HEK293 (cell line): ENCODE data around the gene HOXB13.

Experiments
- CTCF ChIA-PET: fragments of 350-600 bp; formaldehyde crosslinking; extraction: SDS; loops from one replicate; lab custom pipeline; 2021; ENCODE audit warnings: antibody characterized with exemption; lab: Yijun Ruan, JAX
- POLR2A ChIA-PET: fragments of 300-600 bp; formaldehyde crosslinking; extraction: SDS; loops from one replicate; lab custom pipeline; 2020; ENCODE audit warnings: antibody characterized with exemption, inconsistent platforms; lab: Yijun Ruan, JAX
- H3K27ac ChIP-seq: fragments of 200-500 bp; sonication (Bioruptor generic); 2 replicates; pipeline ENCODE4 v1.5.1; 2014; ENCODE audit warnings: low read depth, low read length, control low read depth, inconsistent platforms; ENCODE audit errors: extremely low read depth
- H3K36me3 ChIP-seq, 2 experiments: fragments of 200-500 bp in 1 of 2; sonication (Bioruptor generic) in 1 of 2; 1 replicate in 1 of 2; 2 replicates in 1 of 2; pipeline ENCODE4 v1.5.1; 2014 to 2017; ENCODE audit warnings: inconsistent platforms in 2 of 2, low read length in 2 of 2; ENCODE audit not compliant: control insufficient read depth in 2 of 2, insufficient read depth in 1 of 2
- H3K4me1 ChIP-seq: fragments of 200-500 bp; sonication (Bioruptor generic); 2 replicates; pipeline ENCODE4 v1.5.1; 2014; ENCODE audit warnings: mild to moderate bottlenecking, low read length, inconsistent platforms; ENCODE audit not compliant: control insufficient read depth, insufficient read depth
- H3K4me3 ChIP-seq: 2 replicates; pipeline ENCODE4 v1.5.1; 2011; ENCODE audit warnings: low read depth, mild to moderate bottlenecking, control low read depth, low read length, moderate library complexity
- H3K9me3 ChIP-seq: fragments of 200-500 bp; sonication (Bioruptor generic); 2 replicates; pipeline ENCODE4 v1.5.1; 2014; ENCODE audit warnings: low read depth, low read length, inconsistent platforms; ENCODE audit not compliant: control insufficient read depth, insufficient read depth
- GLI4 ChIP-seq: fragments of 450-650 bp; formaldehyde crosslinking; IDR thresholded peaks from 2 replicates; pipeline ENCODE4 v1.5.1; 2016; ENCODE audit warnings: missing biosample characterization, missing genetic modification characterization
- HOXA7 ChIP-seq: sonication (generic); formaldehyde crosslinking; IDR thresholded peaks from 2 replicates; pipeline ENCODE4 v1.8.1; 2022; ENCODE audit warnings: missing genetic modification reagents, borderline replicate concordance
- IKZF3 ChIP-seq: fragments of 450-650 bp; IDR thresholded peaks from 2 replicates; pipeline ENCODE4 v1.5.0; 2018; ENCODE audit warnings: missing biosample characterization, mild to moderate bottlenecking, missing genetic modification characterization, moderate library complexity
- INSM2 ChIP-seq: fragments of 450-650 bp; formaldehyde crosslinking; IDR thresholded peaks from 2 replicates; pipeline ENCODE4 v1.5.1; 2016; ENCODE audit warnings: missing biosample characterization, missing genetic modification characterization
- PRDM10 ChIP-seq: fragments of 450-650 bp; formaldehyde crosslinking; IDR thresholded peaks from 2 replicates; pipeline ENCODE4 v1.5.1; 2016; ENCODE audit warnings: missing biosample characterization, missing genetic modification characterization
- TRIM28 ChIP-seq: IDR thresholded peaks from 2 replicates; pipeline ENCODE4 v1.6.1; 2011; ENCODE audit warnings: low read length, control low read depth, borderline replicate concordance
- ZBTB20 ChIP-seq: fragments of 450-650 bp; formaldehyde crosslinking; IDR thresholded peaks from 2 replicates; pipeline ENCODE4 v1.5.1; 2016; ENCODE audit warnings: missing biosample characterization, missing genetic modification characterization
- ZBTB44 ChIP-seq: fragments of 450-650 bp; IDR thresholded peaks from 2 replicates; pipeline ENCODE4 v1.5.1; 2018; ENCODE audit warnings: missing biosample characterization, mild to moderate bottlenecking, missing genetic modification characterization
- ZNF133 ChIP-seq: fragments of 450-650 bp; formaldehyde crosslinking; IDR thresholded peaks from 2 replicates; pipeline ENCODE4 v1.5.1; 2016; ENCODE audit warnings: missing biosample characterization, missing genetic modification characterization
- ZNF391 ChIP-seq: fragments of 450-650 bp; formaldehyde crosslinking; IDR thresholded peaks from 2 replicates; pipeline ENCODE4 v1.5.1; 2016; ENCODE audit warnings: low read depth, missing biosample characterization, missing genetic modification characterization, borderline replicate concordance
- ZNF398 ChIP-seq: fragments of 450-650 bp; formaldehyde crosslinking; IDR thresholded peaks from 2 replicates; pipeline ENCODE4 v1.5.1; 2017; ENCODE audit warnings: missing biosample characterization, missing genetic modification characterization
- ZNF416 ChIP-seq: fragments of 450-650 bp; formaldehyde crosslinking; IDR thresholded peaks from 2 replicates; pipeline ENCODE4 v1.5.1; 2016; ENCODE audit warnings: missing biosample characterization, missing genetic modification characterization
- ZNF610 ChIP-seq: fragments of 450-650 bp; formaldehyde crosslinking; IDR thresholded peaks from 2 replicates; pipeline ENCODE4 v1.5.1; 2016; ENCODE audit warnings: missing biosample characterization, missing genetic modification characterization, borderline replicate concordance
- ZNF707 ChIP-seq: fragments of 450-650 bp; formaldehyde crosslinking; IDR thresholded peaks from 2 replicates; pipeline ENCODE4 v1.5.1; 2016; ENCODE audit warnings: missing biosample characterization, missing genetic modification characterization
- ZNF777 ChIP-seq: fragments of 450-650 bp; formaldehyde crosslinking; IDR thresholded peaks from 2 replicates; pipeline ENCODE4 v1.5.1; 2017; ENCODE audit warnings: missing biosample characterization, missing genetic modification characterization, borderline replicate concordance
- ZSCAN16 ChIP-seq: fragments of 450-650 bp; formaldehyde crosslinking; IDR thresholded peaks from 2 replicates; pipeline ENCODE4 v1.5.1; 2016; ENCODE audit warnings: missing biosample characterization, missing genetic modification characterization

The HOXB13 gene

GRCh38 chr17:48748718-48749566, 20.4 kb upstream of the HOXB13 start:
- POLR2A ChIA-PET = interaction anchor here (1.3 kb wide), 1 partner anchor 9 kb away, joined by 4 read pairs; no protein-coding TSS in a partner anchor
- Histone ChIP-seq H3K4me3 (no peak overlapping the region), H3K36me3 (no peaks in the 10 kb centered on the region), H3K4me1 (0 out of 2 replicates have a peak, but pooled peaks cover 2% of the 10 kb centered on the region), H3K9me3 (no peaks in the 10 kb centered on the region), H3K27ac (no peak overlapping the region)
- CTCF ChIA-PET = interaction anchor here (3.4 kb wide), 1 partner anchor 42 kb away, joined by 10 read pairs; no protein-coding TSS in a partner anchor
- TF ChIP-seq IKZF3 = no peak
- no peak for TF ChIP-seq ZNF416 (tag by site-specific recombination)
- TF ChIP-seq ZNF610 (tag by site-specific recombination) = no peak
- no peak for TF ChIP-seq ZBTB44 (tag by site-specific recombination)
- TF ChIP-seq TRIM28 = no peak
- TF ChIP-seq ZNF777 (tag by site-specific recombination) = no peak

GRCh38 chr17:48747445-48748363, 19.2 kb upstream of the HOXB13 start:
- no peaks in the 10 kb centered on the region for H3K36me3 ChIP-seq
- no peak overlapping the region for H3K27ac ChIP-seq
- H3K9me3 ChIP-seq = no peaks in the 10 kb centered on the region
- TF ChIP-seq TRIM28 = no peak
- no peak for TF ChIP-seq ZNF391 (tag by site-specific recombination)
- no peak for TF ChIP-seq HOXA7 (CRISPR knock-in tag)
- TF ChIP-seq ZSCAN16 (tag by site-specific recombination) = no peak
- no peak for TF ChIP-seq ZNF133 (tag by site-specific recombination)
- ChIA-PET CTCF (interaction anchor here (0.6 to 3.4 kb wide), 2 partner anchors 31 to 43 kb away, joined by 3 to 10 read pairs; no protein-coding TSS in a partner anchor), POLR2A (no interaction called here)
- H3K4me1 ChIP-seq = 0 out of 2 replicates have a peak, but pooled peaks cover 2% of the 10 kb centered on the region
- no peak overlapping the region for H3K4me3 ChIP-seq

- ChIA-PET POLR2A (no interaction called here), CTCF (interaction anchor here (3.4 kb wide), 1 partner anchor 44 kb away, joined by 10 read pairs; no protein-coding TSS in a partner anchor)
- Histone ChIP-seq H3K9me3 (no peaks in the 10 kb centered on the region), H3K4me3 (no peak overlapping the region), H3K4me1 (0 out of 2 replicates have a peak, but pooled peaks cover 2% of the 10 kb centered on the region), H3K36me3 (no peaks in the 10 kb centered on the region), H3K27ac (no peak overlapping the region)
- TF ChIP-seq ZBTB20 (tag by site-specific recombination) (no peak), ZNF398 (tag by site-specific recombination) (no peak), PRDM10 (tag by site-specific recombination) (no peak), ZNF707 (tag by site-specific recombination) (no peak), INSM2 (tag by site-specific recombination) (no peak), GLI4 (tag by site-specific recombination) (no peak)
Measured at GRCh38 chr17:48746916-48747444, 18.4 kb upstream of the HOXB13 start.
